ENCODE data around the gene ASPSCR1.

ASPSCR1 gene

GRCh38 chr17:81964081-81964849, 13.2 kb upstream of the ASPSCR1 start:
- TF ChIP-seq, protein P1, sequence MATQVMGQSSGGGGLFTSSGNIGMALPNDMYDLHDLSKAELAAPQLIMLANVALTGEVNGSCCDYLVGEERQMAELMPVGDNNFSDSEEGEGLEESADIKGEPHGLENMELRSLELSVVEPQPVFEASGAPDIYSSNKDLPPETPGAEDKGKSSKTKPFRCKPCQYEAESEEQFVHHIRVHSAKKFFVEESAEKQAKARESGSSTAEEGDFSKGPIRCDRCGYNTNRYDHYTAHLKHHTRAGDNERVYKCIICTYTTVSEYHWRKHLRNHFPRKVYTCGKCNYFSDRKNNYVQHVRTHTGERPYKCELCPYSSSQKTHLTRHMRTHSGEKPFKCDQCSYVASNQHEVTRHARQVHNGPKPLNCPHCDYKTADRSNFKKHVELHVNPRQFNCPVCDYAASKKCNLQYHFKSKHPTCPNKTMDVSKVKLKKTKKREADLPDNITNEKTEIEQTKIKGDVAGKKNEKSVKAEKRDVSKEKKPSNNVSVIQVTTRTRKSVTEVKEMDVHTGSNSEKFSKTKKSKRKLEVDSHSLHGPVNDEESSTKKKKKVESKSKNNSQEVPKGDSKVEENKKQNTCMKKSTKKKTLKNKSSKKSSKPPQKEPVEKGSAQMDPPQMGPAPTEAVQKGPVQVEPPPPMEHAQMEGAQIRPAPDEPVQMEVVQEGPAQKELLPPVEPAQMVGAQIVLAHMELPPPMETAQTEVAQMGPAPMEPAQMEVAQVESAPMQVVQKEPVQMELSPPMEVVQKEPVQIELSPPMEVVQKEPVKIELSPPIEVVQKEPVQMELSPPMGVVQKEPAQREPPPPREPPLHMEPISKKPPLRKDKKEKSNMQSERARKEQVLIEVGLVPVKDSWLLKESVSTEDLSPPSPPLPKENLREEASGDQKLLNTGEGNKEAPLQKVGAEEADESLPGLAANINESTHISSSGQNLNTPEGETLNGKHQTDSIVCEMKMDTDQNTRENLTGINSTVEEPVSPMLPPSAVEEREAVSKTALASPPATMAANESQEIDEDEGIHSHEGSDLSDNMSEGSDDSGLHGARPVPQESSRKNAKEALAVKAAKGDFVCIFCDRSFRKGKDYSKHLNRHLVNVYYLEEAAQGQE (IDR thresholded peaks at IDR 0.05; ENCODE audit: insufficient read depth in 1 of 2, low read depth in 2 of 2, low read length in 2 of 2): no peak
- TF ChIP-seq SIN3A (IDR thresholded peaks at IDR 0.05; ENCODE audit: borderline replicate concordance, insufficient read depth, low read length): no peak
- no peak for TF ChIP-seq POLR2AphosphoS5 (IDR thresholded peaks at IDR 0.05; ENCODE audit: low read depth, low read length)
- TF ChIP-seq TAF1 (IDR thresholded peaks at IDR 0.05; ENCODE audit: borderline replicate concordance, insufficient read depth, low read length): no peak
- TF ChIP-seq FOXP2 (optimal IDR thresholded peaks at IDR 0.05; ENCODE audit: borderline replicate concordance, extremely low read depth, extremely low read length, insufficient read depth): no peak

DNA sequence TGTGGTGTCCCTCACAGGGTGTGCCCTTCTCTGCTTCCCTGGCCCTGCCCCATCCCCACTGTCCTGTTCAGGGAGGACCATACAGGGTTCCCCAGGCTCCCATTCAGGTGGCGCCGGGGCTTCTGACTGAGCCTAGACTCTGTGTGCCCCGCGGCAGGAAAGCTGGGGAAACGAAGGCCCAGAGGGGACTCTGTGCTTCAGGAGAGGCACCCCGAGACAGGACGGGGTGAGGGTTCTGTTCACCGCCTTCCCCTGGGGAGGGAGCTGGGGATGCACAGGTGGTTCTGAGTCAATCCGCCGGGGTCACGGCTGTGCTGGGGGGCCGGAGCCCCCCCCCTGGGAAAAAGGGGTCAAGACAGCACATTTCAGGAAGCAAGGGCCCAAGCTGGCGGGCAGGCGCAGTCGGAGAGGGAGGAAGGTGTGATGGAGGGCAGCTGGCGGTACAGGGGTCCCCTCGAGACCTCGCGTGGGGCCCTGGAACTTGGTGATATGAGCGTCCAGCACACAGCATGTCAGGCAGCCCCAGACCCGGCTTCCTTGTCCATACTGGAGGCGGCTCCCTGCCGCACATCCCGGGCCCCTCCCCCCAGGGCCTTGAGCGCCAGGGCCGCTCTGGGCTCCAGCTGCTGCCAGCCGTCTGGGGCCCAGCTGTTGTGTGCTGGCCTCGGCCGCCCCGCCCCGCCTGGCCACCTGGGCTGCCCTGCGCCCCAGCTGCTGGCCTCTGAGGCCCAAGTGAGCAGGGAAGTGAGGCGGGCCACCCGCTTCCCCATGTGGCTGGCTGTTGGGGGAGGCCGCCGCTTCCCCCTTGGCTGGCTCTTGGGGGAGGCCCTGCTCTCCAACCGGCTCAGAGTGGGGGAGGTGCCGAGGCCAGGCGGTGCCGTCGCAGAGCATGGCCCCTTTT, 10.8 kb upstream of the ASPSCR1 start:
- TF ChIP-seq, protein P1 (IDR thresholded peaks at IDR 0.05; ENCODE audit: insufficient read depth in 1 of 2, low read depth in 2 of 2, low read length in 2 of 2): no peak
- no peak for TF ChIP-seq TAF1 (IDR thresholded peaks at IDR 0.05; ENCODE audit: borderline replicate concordance, insufficient read depth, low read length)
- TF ChIP-seq POLR2AphosphoS5 (IDR thresholded peaks at IDR 0.05; ENCODE audit: low read depth, low read length): no peak
- TF ChIP-seq FOXP2 (optimal IDR thresholded peaks at IDR 0.05; ENCODE audit: borderline replicate concordance, extremely low read depth, extremely low read length, insufficient read depth): no peak
- no peak for TF ChIP-seq SIN3A (IDR thresholded peaks at IDR 0.05; ENCODE audit: borderline replicate concordance, insufficient read depth, low read length)

- TF ChIP-seq SIN3A (IDR thresholded peaks at IDR 0.05; ENCODE audit: borderline replicate concordance, insufficient read depth, low read length): no peak
- TF ChIP-seq, protein P1 (IDR thresholded peaks at IDR 0.05; ENCODE audit: insufficient read depth in 1 of 2, low read depth in 2 of 2, low read length in 2 of 2): no peak
- TF ChIP-seq FOXP2 (optimal IDR thresholded peaks at IDR 0.05; ENCODE audit: borderline replicate concordance, extremely low read depth, extremely low read length, insufficient read depth): no peak
- no peak for TF ChIP-seq POLR2AphosphoS5 (IDR thresholded peaks at IDR 0.05; ENCODE audit: low read depth, low read length)
- TF ChIP-seq TAF1 (IDR thresholded peaks at IDR 0.05; ENCODE audit: borderline replicate concordance, insufficient read depth, low read length): no peak
Measured at GRCh38 chr17:81967244-81967532, 10.2 kb upstream of the ASPSCR1 start.

DNA sequence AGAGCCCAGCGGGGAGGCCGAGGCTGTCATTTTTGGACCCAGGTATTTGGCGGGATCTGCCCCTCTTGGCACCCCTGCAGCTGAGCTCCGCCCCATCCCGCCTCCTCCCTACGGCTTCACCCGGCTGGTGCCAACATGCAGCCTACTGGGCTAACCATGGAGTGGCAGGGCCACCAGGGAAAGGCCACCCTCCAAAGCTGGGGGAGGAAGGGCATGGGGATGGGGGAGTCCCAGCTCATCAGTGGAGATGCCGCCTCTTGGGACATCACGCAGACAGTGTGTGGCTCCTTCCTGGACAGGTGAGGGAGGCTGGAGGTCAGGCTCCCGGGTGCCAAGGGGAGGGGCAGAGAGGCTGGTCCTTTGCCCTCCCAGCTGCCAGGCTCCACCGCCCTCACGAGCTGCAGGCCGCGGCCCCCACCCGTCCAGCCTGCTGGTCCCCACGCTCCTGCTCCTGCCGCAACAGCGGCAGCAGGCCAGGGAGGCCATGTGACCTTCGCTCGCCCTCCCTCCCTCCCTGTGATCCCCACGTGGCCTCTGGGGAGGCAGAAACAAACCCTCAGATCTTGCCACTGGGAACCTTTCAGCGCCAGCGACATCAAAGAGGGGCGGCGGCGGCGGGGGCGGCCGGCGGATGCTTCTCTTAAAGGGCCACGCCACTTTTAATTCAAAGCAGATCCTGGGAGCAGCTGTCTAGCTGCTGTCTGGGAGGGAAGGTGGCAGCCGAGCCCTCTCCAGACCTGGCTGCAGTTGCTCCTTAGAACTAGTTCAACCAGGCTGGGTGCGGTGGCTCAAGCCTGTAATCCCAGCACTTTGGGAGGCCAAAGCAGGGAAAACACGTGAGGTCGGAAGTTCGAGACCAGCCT, 9.7 kb upstream of the ASPSCR1 start:
- no peak for TF ChIP-seq TAF1 (IDR thresholded peaks at IDR 0.05; ENCODE audit: borderline replicate concordance, insufficient read depth, low read length)
- TF ChIP-seq, protein P1 (IDR thresholded peaks at IDR 0.05; ENCODE audit: insufficient read depth in 1 of 2, low read depth in 2 of 2, low read length in 2 of 2): no peak
- TF ChIP-seq FOXP2 (optimal IDR thresholded peaks at IDR 0.05; ENCODE audit: borderline replicate concordance, extremely low read depth, extremely low read length, insufficient read depth): no peak
- no peak for TF ChIP-seq POLR2AphosphoS5 (IDR thresholded peaks at IDR 0.05; ENCODE audit: low read depth, low read length)
- TF ChIP-seq SIN3A (IDR thresholded peaks at IDR 0.05; ENCODE audit: borderline replicate concordance, insufficient read depth, low read length): no peak
